Measurements from ENCODE around the gene TBC1D9B.

DNA sequence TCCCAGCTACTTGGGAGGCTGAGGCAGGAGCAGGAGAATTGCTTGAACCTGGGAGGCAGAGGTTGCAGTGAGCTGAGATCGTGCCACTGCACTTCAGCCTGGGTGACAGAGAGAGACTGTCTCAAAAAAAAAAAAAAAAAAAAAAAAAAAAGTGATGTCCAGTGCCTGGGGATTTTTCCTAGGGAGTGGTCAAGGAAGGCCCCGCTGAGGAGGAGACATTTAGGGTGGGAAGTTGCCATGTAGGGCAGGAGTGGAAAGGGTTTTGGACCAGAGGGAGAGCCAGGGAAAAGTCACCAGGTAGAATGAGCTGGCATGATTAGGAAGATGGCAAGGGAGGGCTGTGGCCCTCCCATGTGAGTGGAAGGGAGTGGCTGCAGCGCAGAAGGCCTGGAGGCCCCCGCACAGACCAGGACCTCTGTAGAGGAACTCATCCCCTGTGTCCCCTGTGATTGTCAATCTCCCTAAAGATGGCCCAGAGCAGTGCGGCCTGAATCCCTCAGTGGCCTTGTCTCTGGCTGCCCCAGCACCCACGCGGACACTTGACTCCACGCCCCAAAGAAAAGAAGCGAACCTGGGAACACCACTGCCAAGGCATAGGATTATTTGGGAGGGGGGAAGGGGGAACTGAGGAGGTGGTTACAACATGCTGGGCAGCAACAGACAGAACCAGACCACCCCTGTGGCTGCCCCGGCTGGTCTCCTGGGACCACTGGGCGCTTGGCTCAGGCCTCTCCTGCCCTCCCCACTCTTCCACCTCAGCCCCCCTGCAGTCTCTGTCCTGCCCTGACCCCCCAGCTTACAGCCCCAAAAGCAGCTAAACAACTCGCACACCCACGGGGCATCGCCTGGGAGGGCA is 89.6 kb downstream of the TBC1D9B start:
- TF ChIP-seq, protein P1, sequence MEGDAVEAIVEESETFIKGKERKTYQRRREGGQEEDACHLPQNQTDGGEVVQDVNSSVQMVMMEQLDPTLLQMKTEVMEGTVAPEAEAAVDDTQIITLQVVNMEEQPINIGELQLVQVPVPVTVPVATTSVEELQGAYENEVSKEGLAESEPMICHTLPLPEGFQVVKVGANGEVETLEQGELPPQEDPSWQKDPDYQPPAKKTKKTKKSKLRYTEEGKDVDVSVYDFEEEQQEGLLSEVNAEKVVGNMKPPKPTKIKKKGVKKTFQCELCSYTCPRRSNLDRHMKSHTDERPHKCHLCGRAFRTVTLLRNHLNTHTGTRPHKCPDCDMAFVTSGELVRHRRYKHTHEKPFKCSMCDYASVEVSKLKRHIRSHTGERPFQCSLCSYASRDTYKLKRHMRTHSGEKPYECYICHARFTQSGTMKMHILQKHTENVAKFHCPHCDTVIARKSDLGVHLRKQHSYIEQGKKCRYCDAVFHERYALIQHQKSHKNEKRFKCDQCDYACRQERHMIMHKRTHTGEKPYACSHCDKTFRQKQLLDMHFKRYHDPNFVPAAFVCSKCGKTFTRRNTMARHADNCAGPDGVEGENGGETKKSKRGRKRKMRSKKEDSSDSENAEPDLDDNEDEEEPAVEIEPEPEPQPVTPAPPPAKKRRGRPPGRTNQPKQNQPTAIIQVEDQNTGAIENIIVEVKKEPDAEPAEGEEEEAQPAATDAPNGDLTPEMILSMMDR (IDR thresholded peaks at IDR 0.05; ENCODE audit: poor library complexity), result no peak
- TF ChIP-seq EZH2 (IDR thresholded peaks at IDR 0.05; ENCODE audit: borderline replicate concordance) (no peak), EZH2phosphoT487 (IDR thresholded peaks at IDR 0.05; ENCODE audit: low read depth, severe bottlenecking, unreplicated experiment) (no peak)

All from hepatocyte (in vitro differentiated cells).